Measurements from ENCODE around the gene NAPB.

DNA sequence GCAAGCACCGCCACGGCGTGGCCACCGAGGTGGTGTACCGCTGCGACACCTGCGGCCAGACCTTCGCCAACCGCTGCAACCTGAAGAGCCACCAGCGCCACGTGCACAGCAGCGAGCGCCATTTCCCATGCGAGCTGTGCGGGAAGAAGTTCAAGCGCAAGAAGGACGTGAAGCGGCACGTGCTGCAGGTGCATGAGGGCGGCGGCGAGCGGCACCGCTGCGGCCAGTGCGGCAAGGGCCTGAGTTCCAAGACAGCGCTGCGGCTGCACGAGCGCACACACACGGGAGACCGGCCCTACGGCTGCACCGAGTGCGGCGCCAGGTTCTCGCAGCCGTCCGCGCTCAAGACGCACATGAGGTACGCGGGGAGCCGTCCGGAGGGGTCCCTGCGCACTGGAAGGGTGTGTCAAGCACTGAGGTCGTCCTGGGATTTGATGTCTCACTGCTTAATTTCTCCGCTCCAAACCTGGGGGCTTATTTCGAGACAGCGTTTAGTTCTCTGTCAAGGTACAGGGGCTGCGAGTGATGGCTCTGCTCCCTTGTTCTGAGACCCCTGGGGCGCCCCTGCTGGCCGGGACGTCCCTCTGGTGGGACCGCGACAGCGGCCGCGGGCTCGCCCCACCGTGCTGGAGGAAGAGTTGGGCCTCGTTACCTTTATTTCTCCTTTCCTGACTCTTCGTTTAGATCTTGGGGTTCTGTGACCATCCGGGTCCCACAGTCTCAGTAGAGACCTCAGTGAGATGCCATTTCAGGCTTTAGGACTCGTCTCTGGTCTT, 55.7 kb downstream of the NAPB start:
- TF ChIP-seq ESRRA (IDR thresholded peaks at IDR 0.05; ENCODE audit: borderline replicate concordance, low read length) (no peak), RCOR1 (IDR thresholded peaks at IDR 0.05; ENCODE audit: low read depth, low read length) (no peak), CTCF (IDR thresholded peaks at IDR 0.05) (no peak), POLR2AphosphoS2 (conservative IDR thresholded peaks at IDR 0.05; ENCODE audit: low read length) (no peak), SREBF2 (IDR thresholded peaks at IDR 0.05) (no peak), MAZ (IDR thresholded peaks at IDR 0.05; ENCODE audit: borderline replicate concordance, low read depth, low read length) (no peak), SMC3 (IDR thresholded peaks at IDR 0.05) (no peak), RAD21 (conservative IDR thresholded peaks at IDR 0.05 in 1 of 2, IDR thresholded peaks at IDR 0.05 in 1 of 2) (no peak), NPAS2 (CRISPR knock-in tag; IDR thresholded peaks at IDR 0.05; ENCODE audit: borderline replicate concordance) (no peak), MAFK (IDR thresholded peaks at IDR 0.05; ENCODE audit: partially characterized antibody) (no peak), HMGXB4 (CRISPR knock-in tag; IDR thresholded peaks at IDR 0.05; ENCODE audit: borderline replicate concordance) (no peak)
- TF ChIP-seq, protein P1, sequence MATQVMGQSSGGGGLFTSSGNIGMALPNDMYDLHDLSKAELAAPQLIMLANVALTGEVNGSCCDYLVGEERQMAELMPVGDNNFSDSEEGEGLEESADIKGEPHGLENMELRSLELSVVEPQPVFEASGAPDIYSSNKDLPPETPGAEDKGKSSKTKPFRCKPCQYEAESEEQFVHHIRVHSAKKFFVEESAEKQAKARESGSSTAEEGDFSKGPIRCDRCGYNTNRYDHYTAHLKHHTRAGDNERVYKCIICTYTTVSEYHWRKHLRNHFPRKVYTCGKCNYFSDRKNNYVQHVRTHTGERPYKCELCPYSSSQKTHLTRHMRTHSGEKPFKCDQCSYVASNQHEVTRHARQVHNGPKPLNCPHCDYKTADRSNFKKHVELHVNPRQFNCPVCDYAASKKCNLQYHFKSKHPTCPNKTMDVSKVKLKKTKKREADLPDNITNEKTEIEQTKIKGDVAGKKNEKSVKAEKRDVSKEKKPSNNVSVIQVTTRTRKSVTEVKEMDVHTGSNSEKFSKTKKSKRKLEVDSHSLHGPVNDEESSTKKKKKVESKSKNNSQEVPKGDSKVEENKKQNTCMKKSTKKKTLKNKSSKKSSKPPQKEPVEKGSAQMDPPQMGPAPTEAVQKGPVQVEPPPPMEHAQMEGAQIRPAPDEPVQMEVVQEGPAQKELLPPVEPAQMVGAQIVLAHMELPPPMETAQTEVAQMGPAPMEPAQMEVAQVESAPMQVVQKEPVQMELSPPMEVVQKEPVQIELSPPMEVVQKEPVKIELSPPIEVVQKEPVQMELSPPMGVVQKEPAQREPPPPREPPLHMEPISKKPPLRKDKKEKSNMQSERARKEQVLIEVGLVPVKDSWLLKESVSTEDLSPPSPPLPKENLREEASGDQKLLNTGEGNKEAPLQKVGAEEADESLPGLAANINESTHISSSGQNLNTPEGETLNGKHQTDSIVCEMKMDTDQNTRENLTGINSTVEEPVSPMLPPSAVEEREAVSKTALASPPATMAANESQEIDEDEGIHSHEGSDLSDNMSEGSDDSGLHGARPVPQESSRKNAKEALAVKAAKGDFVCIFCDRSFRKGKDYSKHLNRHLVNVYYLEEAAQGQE (IDR thresholded peaks at IDR 0.05) = no peak

Measured in A549 (cell line).